Heart left ventricle (tissue), 16 donors: ENCODE measurements around the gene TOP2B. TPM values are rescaled to one million over a fixed set of nuclear protein-coding genes. Genes with fewer than 3 reads are reported as not detected.

Experiments
- ATAC-seq, 4 donors: fragments of 200-7000 bp; cut with Tn5 transposase; one replicate each; pipeline ENCODE4 v1.9.1; 2020 to 2022; ENCODE audit warnings: moderate library complexity in 4 of 4, mild to moderate bottlenecking in 3 of 4, moderate number of reproducible peaks in 1 of 4
- DNase-seq, 5 donors: peaks; one replicate each; pipeline ENCODE4 v3.0.0-alpha.2; 2020
- H3K27ac ChIP-seq, 12 donors: fragments of 200-600 bp; sonication (generic) in 4 of 12; one replicate each; pipeline versions ENCODE4 v1.5.0 to v1.8.0; 2016 to 2022; ENCODE audit warnings: mild to moderate bottlenecking in 2 of 12
- H3K27me3 ChIP-seq, 9 donors: fragments of 200-600 bp; sonication (generic) in 2 of 9; one replicate each; pipeline versions ENCODE4 v1.5.1 to v1.8.0; 2016 to 2022; ENCODE audit warnings: mild to moderate bottlenecking in 3 of 9
- H3K36me3 ChIP-seq, 9 donors: fragments of 200-600 bp; sonication (generic) in 2 of 9; one replicate each; pipeline versions ENCODE4 v1.5.0 to v1.8.0; 2018 to 2022; ENCODE audit warnings: mild to moderate bottlenecking in 2 of 9
- H3K4me1 ChIP-seq, 12 donors: fragments of 200-600 bp; sonication (generic) in 4 of 12; one replicate each; pipeline versions ENCODE4 v1.5.0 to v1.8.0; 2016 to 2022; ENCODE audit warnings: mild to moderate bottlenecking in 3 of 12
- H3K4me3 ChIP-seq, 12 donors: fragments of 200-600 bp; sonication (generic) in 4 of 12; one replicate each; pipeline versions ENCODE4 v1.5.0 to v1.8.0; 2017 to 2022; ENCODE audit warnings: mild to moderate bottlenecking in 9 of 12, moderate library complexity in 4 of 12
- H3K9me3 ChIP-seq, 12 donors: fragments of 200-600 bp; sonication (generic) in 4 of 12; one replicate each; pipeline versions ENCODE4 v1.5.0 to v1.8.0; 2016 to 2022; ENCODE audit warnings: mild to moderate bottlenecking in 1 of 12
- CTCF ChIP-seq, 12 donors: fragments of 200-600 bp; sonication (generic) in 4 of 12; IDR thresholded peaks; one replicate each; pipeline versions ENCODE4 v1.5.0 to v1.8.0; 2018 to 2022; ENCODE audit warnings: antibody characterized with exemption in 12 of 12, mild to moderate bottlenecking in 5 of 12
- POLR2A ChIP-seq, 2 donors: fragments of 450-650 bp; IDR thresholded peaks; one replicate each; pipeline ENCODE4 v1.6.1; 2017; ENCODE audit warnings: antibody characterized with exemption in 2 of 2, mild to moderate bottlenecking in 2 of 2, moderate library complexity in 2 of 2
- WGBS, 4 donors: extraction: QIAGEN DNeasy Blood & Tissue Kit in 2 of 4; methylation state at CpG; one replicate each; pipeline versions ENCODE4 v1.1.5 to v1.1.7; 2013 to 2018; 5-methylcytosine and 5-hydroxymethylcytosine counted together
- intact Hi-C, 10 donors: fragments of 100-400 bp; cut with DNase I; formaldehyde crosslinking; loops; one replicate each; pipeline versions ENCODE4 v1.11.1 to v1.14.2; 2022
- polyA plus RNA-seq, 2 donors: library from polyadenylated mRNA; stranded (reverse); fragments of 200-250 nt; gene quantifications; one replicate each; pipeline ENCODE4 v1.2.3, GENCODE V29; 2013
- total RNA-seq, 9 donors: library from RNA; depleted of rRNA in 2 of 9; stranded (reverse); fragments of >200 nt in 2 of 9; fragmentation: NEBNext Ultra II Directional in 3 of 9; extraction: Animal tissue kit (Norgen Biotek cat#: 25700) in 3 of 9; gene quantifications; one replicate each; pipeline versions ENCODE4 v1.1.0 to v1.2.4, GENCODE V29; 2016 to 2023
- donor health status: ischemic (EF 13 %, LVEDD 7.1; RV severe dilation, severe dysfunction).
- donor health status: healthy with polysubstance abuse.
- donor health status: DM: no; HTN: yes; CAD: no.
- donor health status: DM: no; HTN: no; CAD: no.
- donor health status: ischemic (EF 25% LVEDD 6.9; RV normal size, moderate dysfunction).
- donor health status: ischemic (EF 25% LVEDD 5.7; RV mildly dilated, moderate dysfunction).
- donor health status: healthy.
- donor health status: DM: yes; HTN: yes; CAD: no.
- donor health status: ischemic (EF 35%, LVEDD 5.7; RV mildly dilated, moderate dysfunction).
- donor health status: nonischemic (EF 11% LVEDD 7.7; RV severe dilation, severe dysfunction).
- donor health status: DM: yes; HTN: yes; CAD: no.
- donor health status: PGD.
- donor health status: ischemic (EF 29% LVEDD 5.4; RV normal size, mild dysfunction).
- donor health status: nonischemic (EF 23%, LVEDD 6.1; RV moderate dilation, normal function).

The TOP2B gene
- total and polyA plus RNA-seq, 11 donors: 33.1 to 124 (median 91.0) TPM

- ATAC-seq (no peak), DNase-seq (no peak)
- no peaks in the 10 kb centered on the region for H3K27me3 ChIP-seq
- intact Hi-C loops: loop anchor here (1.0 to 10.0 kb wide), 18 partner anchors 76 to 821 kb away; partner anchors contain the start of gene RARB (in 6 of the 10)
- peaks cover 0 to 54% (median 35%) of the 10 kb centered on the region in 12 donors for H3K4me1 ChIP-seq
- peaks cover 0 to 36% (median 30%) of the 10 kb centered on the region in 9 donors for H3K36me3 ChIP-seq
- no peak for TF ChIP-seq POLR2A (IDR thresholded peaks at IDR 0.05)
- no peak for TF ChIP-seq CTCF (IDR thresholded peaks at IDR 0.05)
- no peak overlapping the region for H3K4me3 ChIP-seq
- H3K9me3 ChIP-seq: no peaks in the 10 kb centered on the region
- H3K27ac ChIP-seq: peak overlapping the region; percentile 0 to 74 (median 54)
These were observed 71.7 kb downstream of the TOP2B start for GRCh38 chr3:25593001-25593400.

GRCh38 chr3:25592510-25592968 is 72.2 kb downstream of the TOP2B start:
- Histone ChIP-seq H3K9me3 (no peaks in the 10 kb centered on the region), H3K36me3 (peaks cover 0 to 32% (median 25%) of the 10 kb centered on the region in 9 donors), H3K27ac (peak overlapping the region; percentile 0 to 74 (median 54)), H3K4me1 (peaks cover 0 to 51% (median 36%) of the 10 kb centered on the region in 12 donors), H3K27me3 (no peaks in the 10 kb centered on the region), H3K4me3 (no peak overlapping the region)
- ATAC-seq (peak; percentile 56 to 79 (median 70)), DNase-seq (peak; percentile 48 to 80 (median 67))
- 26 to 39% (median 34%) methylated on average over 3 of the region's 3 CpGs for WGBS, 4 donors
- intact Hi-C loops: loop anchor here (1.0 to 10.0 kb wide), 18 partner anchors 75 to 820 kb away; partner anchors contain the start of gene RARB (in 7 of the 10)
- TF ChIP-seq CTCF (IDR thresholded peaks at IDR 0.05): peak in 9 of 12 donors; percentile 24 to 53 (median 36)
- no peak for TF ChIP-seq POLR2A (IDR thresholded peaks at IDR 0.05)

GRCh38 chr3:25589783-25590258 is 74.9 kb downstream of the TOP2B start:
- H3K9me3 ChIP-seq: no peaks in the 10 kb centered on the region
- peak overlapping the region; percentile 40 to 87 (median 72) for H3K27ac ChIP-seq
- H3K36me3 ChIP-seq: peaks cover 0 to 5% (median under 1%) of the 10 kb centered on the region in 9 donors
- H3K27me3 ChIP-seq: no peaks in the 10 kb centered on the region
- no peak overlapping the region for H3K4me3 ChIP-seq
- TF ChIP-seq CTCF (IDR thresholded peaks at IDR 0.05): no peak
- TF ChIP-seq POLR2A (IDR thresholded peaks at IDR 0.05): no peak
- DNase-seq (peak in 4 of 5 donors; percentile 38 to 61 (median 47)), ATAC-seq (peak; percentile 53 to 76 (median 66))
- 32 to 43% (median 38%) methylated on average over 8 of the region's 8 CpGs for WGBS, 4 donors
- H3K4me1 ChIP-seq: peaks cover 0 to 57% (median 36%) of the 10 kb centered on the region in 12 donors
- intact Hi-C loops: loop anchor here (2.0 to 10.0 kb wide), 16 partner anchors 65 to 818 kb away; partner anchors contain the start of gene RARB (in 6 of the 10)

GRCh38 chr3:25589104-25589782 is 75.5 kb downstream of the TOP2B start:
- Histone ChIP-seq H3K4me3 (no peak overlapping the region), H3K4me1 (peaks cover 0 to 57% (median 36%) of the 10 kb centered on the region in 12 donors), H3K27me3 (no peaks in the 10 kb centered on the region), H3K9me3 (no peaks in the 10 kb centered on the region), H3K36me3 (peaks cover 0 to 4% (median 0%) of the 10 kb centered on the region in 9 donors), H3K27ac (peak overlapping the region; percentile 40 to 87 (median 72))
- ATAC-seq (no peak), DNase-seq (no peak)
- whole genome bisulfite sequencing, 4 donors: 63 to 80% (median 72%) methylated on average over 4 of the region's 4 CpGs
- TF ChIP-seq CTCF (IDR thresholded peaks at IDR 0.05) (no peak), POLR2A (IDR thresholded peaks at IDR 0.05) (no peak)
- intact Hi-C loops: loop anchor here in 1 of 10 donors (10.0 kb wide), 1 partner anchor 64 kb away; no protein-coding TSS in a partner anchor
